GM12864 (cell line): ENCODE data around the gene CCDC149.

ENCODE experiments used
- DNase-seq: peaks from one replicate; pipeline ENCODE4 v3.0.0-alpha.2; 2011; ENCODE audit warnings: low read depth
- H3K4me3 ChIP-seq: 2 replicates; pipeline ENCODE4 v1.5.1; 2011; ENCODE audit warnings: mild to moderate bottlenecking, low read depth, low read length, control low read depth
- TF ChIP-seq, protein P1 (sequence below): IDR thresholded peaks from 2 replicates; pipeline ENCODE4 v1.5.1; 2011; ENCODE audit warnings: low read depth, mild to moderate bottlenecking, moderate library complexity, low read length, control low read depth, inconsistent platforms; ENCODE audit errors: missing control alignments

Gene CCDC149

GRCh38 chr4:24801136-24801855 is 111.5 kb downstream of the CCDC149 start:
- TF ChIP-seq, protein P1, sequence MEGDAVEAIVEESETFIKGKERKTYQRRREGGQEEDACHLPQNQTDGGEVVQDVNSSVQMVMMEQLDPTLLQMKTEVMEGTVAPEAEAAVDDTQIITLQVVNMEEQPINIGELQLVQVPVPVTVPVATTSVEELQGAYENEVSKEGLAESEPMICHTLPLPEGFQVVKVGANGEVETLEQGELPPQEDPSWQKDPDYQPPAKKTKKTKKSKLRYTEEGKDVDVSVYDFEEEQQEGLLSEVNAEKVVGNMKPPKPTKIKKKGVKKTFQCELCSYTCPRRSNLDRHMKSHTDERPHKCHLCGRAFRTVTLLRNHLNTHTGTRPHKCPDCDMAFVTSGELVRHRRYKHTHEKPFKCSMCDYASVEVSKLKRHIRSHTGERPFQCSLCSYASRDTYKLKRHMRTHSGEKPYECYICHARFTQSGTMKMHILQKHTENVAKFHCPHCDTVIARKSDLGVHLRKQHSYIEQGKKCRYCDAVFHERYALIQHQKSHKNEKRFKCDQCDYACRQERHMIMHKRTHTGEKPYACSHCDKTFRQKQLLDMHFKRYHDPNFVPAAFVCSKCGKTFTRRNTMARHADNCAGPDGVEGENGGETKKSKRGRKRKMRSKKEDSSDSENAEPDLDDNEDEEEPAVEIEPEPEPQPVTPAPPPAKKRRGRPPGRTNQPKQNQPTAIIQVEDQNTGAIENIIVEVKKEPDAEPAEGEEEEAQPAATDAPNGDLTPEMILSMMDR = no peak
- no peak for DNase-seq
- H3K4me3 ChIP-seq = no peak overlapping the region

DNA sequence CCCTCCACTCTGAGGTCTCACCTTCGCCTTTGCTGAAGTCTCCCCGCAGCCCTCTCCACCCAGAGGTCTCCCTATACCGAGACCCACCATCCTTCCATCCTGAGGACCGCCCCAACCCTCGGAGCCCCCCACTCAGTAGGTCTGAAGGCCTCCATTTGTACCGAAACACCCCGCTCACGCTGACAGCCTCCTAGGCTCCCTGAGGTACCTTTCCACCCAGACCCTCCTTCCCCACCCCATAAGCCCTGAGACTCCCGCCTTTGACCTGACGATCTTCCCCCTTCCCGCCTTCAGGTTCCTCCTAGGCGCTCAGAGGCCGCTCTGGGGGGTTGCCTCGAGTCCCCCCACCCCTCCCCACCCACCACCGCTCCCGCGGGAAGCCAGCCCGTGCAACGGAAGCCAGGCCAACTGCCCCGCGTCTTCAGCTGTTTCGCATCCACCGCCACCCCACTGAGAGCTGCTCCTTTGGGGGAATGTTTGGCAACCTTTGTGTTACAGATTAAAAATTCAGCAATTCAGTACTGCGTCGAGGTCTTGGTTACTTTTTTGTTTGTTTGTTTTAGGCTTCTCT is 112.4 kb downstream of the CCDC149 start:
- no peak for DNase-seq
- TF ChIP-seq, protein P1 = no peak
- no peak overlapping the region for H3K4me3 ChIP-seq

DNA sequence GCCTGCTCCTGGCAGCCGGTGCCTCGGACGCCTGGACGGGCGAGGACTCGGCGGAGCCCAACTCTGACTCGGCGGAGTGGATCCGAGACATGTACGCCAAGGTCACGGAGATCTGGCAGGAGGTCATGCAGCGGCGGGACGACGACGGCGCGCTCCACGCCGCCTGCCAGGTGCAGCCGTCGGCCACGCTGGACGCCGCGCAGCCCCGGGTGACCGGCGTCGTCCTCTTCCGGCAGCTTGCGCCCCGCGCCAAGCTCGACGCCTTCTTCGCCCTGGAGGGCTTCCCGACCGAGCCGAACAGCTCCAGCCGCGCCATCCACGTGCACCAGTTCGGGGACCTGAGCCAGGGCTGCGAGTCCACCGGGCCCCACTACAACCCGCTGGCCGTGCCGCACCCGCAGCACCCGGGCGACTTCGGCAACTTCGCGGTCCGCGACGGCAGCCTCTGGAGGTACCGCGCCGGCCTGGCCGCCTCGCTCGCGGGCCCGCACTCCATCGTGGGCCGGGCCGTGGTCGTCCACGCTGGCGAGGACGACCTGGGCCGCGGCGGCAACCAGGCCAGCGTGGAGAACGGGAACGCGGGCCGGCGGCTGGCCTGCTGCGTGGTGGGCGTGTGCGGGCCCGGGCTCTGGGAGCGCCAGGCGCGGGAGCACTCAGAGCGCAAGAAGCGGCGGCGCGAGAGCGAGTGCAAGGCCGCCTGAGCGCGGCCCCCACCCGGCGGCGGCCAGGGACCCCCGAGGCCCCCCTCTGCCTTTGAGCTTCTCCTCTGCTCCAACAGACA is 113.1 kb downstream of the CCDC149 start:
- TF ChIP-seq, protein P1 = no peak
- DNase-seq = no peak
- no peak overlapping the region for H3K4me3 ChIP-seq

- DNase-seq = no peak
- no peak overlapping the region for H3K4me3 ChIP-seq
- TF ChIP-seq, protein P1 = no peak
Measured at GRCh38 chr4:24799196-24799543, 113.7 kb downstream of the CCDC149 start.

DNA sequence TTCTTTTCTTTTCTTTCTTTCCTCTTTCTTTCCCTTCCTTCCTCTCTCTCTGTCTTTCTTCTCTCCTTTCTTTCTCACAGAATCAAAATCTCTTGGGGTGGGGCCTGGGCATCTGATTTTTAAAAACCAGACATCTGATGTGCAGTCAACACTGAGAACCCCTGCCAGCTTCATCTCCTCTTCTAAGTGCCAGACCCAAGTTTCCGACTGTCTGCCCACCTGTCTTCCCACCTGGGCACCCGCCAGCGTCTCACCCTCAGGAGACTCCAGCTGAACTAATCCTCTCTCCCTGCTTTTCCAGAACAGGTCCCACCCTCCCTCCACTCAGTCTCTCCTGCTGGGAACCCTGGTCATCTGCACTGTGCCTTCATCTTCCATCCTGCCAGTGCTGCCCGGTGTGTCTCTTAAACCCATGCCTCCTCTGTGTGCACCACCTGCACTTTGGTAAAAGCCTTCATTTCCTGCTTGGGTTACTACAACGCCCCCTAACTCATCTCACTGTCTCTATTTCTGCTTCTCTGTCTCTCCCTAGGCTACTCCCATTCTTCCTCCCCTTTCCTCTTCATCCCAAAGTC is 114.7 kb downstream of the CCDC149 start:
- TF ChIP-seq, protein P1 = no peak
- H3K4me3 ChIP-seq = no peak overlapping the region
- DNase-seq = no peak

DNA sequence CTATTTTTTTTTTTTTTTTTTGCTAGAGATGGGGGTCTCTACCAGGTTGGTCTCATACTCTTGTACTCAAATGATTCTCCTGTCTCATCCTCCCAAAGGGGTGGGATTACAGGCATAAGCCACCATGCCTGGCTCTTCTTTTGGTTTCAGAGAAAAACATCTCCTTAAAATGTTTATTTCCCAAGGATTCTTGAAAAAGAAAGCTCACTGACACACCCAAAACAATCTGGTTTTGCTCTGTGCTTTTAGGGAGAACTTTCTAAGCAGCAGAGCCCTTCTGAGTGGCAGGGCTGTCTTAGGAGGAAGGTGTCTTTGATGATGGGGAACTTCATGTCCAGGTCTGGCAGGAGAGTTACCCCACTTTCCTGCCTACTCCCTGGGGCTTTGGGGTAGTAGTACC is 116.2 kb downstream of the CCDC149 start:
- DNase-seq = no peak
- TF ChIP-seq, protein P1 = no peak
- H3K4me3 ChIP-seq = no peak overlapping the region
